ENCODE measurements around the gene SYTL1.

SYTL1 gene

DNA sequence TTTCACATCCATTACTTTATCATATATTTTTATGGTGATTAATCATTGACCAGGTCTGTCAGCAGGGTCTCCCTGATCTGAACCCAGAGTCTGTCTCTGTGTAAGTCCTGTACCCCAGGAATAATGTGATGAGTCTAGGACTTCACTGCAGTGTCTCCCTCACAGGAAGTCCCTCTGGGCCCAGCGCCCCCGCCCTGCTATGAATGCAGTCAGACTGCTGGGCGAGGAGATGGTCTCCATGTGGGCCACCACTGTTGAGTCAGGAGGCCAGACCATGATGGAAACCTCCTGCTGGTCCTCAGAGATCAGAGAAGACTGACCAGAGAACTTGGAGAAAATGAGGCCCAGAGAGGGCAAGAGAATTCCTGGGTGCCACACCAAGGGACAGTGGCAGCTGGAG is 10.4 kb upstream of the SYTL1 start:
- TF ChIP-seq, protein P1, sequence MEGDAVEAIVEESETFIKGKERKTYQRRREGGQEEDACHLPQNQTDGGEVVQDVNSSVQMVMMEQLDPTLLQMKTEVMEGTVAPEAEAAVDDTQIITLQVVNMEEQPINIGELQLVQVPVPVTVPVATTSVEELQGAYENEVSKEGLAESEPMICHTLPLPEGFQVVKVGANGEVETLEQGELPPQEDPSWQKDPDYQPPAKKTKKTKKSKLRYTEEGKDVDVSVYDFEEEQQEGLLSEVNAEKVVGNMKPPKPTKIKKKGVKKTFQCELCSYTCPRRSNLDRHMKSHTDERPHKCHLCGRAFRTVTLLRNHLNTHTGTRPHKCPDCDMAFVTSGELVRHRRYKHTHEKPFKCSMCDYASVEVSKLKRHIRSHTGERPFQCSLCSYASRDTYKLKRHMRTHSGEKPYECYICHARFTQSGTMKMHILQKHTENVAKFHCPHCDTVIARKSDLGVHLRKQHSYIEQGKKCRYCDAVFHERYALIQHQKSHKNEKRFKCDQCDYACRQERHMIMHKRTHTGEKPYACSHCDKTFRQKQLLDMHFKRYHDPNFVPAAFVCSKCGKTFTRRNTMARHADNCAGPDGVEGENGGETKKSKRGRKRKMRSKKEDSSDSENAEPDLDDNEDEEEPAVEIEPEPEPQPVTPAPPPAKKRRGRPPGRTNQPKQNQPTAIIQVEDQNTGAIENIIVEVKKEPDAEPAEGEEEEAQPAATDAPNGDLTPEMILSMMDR (IDR thresholded peaks at IDR 0.05; ENCODE audit: borderline replicate concordance, insufficient read depth, low read depth, low read length), result no peak

DNA sequence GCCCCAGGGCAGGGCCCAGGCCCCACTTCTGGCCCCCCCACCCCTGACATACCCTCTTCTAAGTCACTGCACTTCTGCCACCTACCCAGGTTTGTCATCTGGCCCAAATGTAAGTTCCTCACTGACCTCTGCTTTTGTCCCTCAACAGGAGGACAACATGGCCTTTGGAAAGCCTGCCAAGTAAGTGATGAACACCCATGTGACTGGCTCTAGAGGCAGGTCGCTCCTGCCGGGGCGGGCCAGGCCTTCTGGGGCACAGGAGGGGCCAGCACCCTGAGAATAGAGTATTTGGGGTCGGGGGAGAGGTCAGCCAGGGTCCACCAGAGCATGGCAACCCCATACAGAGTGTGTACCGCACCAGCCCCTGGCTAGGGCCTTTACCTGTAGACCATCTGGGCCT is 9.9 kb upstream of the SYTL1 start:
- H3K4me3 ChIP-seq (ENCODE audit: low read depth, low read length), result no peak overlapping the region
- TF ChIP-seq, protein P1 (IDR thresholded peaks at IDR 0.05; ENCODE audit: borderline replicate concordance, insufficient read depth, low read depth, low read length), result no peak

More for the DNA sequence above, 10.4 kb upstream of the SYTL1 start:
- no peak overlapping the region for H3K4me3 ChIP-seq (ENCODE audit: low read depth, low read length)

DNA sequence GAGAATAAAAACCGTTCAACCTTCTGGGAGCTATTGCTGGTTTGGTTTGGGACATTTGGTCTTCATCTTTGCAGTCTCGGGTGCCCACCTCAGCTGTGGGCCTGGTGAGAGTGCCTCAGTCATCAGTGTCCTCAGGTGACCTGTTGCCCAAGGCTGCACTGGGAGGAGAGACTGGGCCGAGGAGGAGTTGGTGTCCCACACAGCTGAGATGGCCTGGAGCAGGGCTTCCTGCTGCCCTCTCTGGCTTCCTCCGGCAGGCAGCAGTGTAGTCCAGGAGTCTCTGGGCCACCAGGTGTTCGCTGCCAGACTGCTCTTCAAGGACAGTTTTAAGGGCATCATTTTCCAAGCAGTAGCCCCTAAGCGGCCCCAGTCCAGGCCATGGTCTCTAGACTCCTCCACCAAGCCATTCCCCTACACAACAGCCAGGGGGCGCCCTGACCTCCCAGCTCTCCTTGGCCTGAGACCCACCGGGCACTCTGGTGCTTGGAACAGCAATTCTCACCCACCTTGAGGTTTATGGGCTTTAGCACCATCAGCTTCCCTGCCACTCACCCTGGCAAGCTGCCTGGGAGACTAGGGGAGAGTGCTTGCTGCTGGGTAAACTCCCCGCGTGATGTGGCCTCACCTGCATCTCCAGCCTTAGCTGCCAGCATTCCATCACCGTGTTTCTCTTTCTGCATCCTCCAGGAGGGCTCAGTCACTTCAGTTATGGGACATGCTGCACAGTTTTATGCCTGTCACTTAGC is 9.1 kb upstream of the SYTL1 start:
- TF ChIP-seq, protein P1 (IDR thresholded peaks at IDR 0.05; ENCODE audit: borderline replicate concordance, insufficient read depth, low read depth, low read length), result peak; percentile 92
- H3K4me3 ChIP-seq (ENCODE audit: low read depth, low read length), result no peak overlapping the region

DNA sequence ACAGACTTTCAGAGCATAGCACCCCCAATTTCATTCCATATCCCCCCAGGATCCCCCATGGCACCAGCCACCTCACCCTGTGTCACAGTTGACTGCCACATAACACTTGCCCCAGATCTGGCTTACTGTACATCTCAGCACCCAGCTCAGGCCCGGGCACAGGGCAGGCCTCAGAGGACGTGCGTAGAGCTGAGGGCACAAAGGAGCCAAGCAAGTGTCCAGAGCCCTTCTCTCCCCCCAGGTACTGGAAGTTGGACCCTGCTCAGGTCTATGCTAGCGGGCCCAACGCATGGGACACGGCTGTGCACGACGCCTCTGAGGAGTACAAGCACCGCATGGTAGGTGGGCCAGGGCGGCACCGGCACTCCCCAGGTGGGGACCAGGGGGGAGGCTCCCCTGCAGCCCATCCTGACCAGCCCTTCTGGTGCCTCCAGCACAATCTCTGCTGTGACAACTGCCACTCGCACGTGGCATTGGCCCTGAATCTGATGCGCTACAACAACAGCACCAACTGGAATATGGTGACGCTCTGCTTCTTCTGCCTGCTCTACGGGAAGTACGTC is 8.0 kb upstream of the SYTL1 start:
- H3K4me3 ChIP-seq (ENCODE audit: low read depth, low read length), result no peak overlapping the region
- TF ChIP-seq, protein P1 (IDR thresholded peaks at IDR 0.05; ENCODE audit: borderline replicate concordance, insufficient read depth, low read depth, low read length), result no peak

DNA sequence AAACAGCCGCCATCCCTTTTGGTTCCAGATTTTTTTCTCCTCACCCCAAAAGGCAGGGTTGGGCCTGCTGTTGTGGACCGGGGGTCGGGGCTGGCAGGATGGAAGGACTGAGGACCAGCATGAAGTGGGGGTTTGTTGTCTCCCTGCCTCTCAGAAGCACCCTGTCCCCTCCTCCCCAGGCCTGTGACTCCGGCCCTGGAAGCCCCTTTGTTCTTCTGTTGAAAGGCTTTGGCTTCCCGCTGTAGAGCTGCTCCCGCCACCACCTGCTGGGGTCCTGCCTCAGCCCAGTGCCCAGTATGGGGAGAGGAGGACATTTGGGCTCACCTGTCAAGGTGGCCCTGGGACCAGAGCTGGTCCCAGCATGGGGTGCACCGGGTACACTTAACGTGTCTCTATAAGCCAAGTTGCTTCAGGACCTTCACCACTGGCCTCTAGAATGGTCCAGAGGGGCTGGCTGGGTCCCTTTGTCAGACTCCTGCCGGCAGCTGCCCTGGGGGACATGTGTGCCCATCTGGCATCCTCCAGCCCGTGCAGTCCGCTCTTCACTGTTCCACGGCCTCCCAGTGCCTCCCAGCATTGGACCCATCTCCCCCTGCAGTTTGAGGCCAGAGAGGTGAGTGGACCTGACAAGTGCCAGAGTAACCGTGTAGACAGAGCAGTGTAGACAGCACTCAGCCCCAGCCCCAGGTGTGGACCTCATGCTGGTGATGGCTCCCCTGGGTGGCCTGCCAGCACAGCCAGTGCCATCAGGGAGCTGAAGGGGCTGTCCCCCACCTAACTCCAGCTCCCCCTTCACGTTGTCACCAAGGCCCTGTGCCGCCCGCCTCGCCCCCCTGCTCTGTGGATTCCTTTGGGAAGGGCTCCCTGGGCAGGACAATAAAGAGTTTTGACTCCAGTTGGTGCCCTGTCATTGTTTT is 6.1 kb upstream of the SYTL1 start:
- TF ChIP-seq, protein P1 (IDR thresholded peaks at IDR 0.05; ENCODE audit: borderline replicate concordance, insufficient read depth, low read depth, low read length), result no peak
- H3K4me3 ChIP-seq (ENCODE audit: low read depth, low read length), result no peak overlapping the region

DNA sequence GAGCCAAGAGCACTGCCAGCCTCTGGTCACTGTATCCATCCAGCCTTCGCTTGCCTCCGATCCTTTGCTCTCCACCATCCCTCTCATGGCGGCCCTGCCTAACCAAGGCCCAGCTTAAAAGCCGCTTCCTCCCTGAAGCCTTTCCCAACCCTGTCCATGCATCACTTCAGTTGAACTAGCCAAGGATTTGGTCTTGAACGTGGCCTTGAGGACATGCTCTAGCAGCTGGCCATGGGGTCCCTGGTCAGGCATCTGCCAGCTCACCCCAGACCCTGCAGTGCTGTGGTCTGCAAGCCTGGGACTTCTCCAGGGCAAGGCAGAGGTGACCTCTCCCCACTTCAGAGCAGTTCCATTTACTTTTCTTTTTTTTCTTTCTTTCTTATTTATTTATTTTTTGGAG is 5.1 kb upstream of the SYTL1 start:
- TF ChIP-seq, protein P1 (IDR thresholded peaks at IDR 0.05; ENCODE audit: borderline replicate concordance, insufficient read depth, low read depth, low read length), result no peak
- no peak overlapping the region for H3K4me3 ChIP-seq (ENCODE audit: low read depth, low read length)
